Fibroblast of skin of back (primary cell): ENCODE results near the gene CFAP161.
"Not testable (repeated sequence)": the region's sequence is repeated elsewhere in the genome, so short reads cannot be mapped to it uniquely, and the experiment has no call there.

Experiments
- DNase-seq: peaks from one replicate; pipeline ENCODE4 v3.0.0-alpha.2; 2013

CFAP161 gene

GRCh38 chr15:81108427-81108826 is 25.6 kb upstream of the CFAP161 start:
- DNase-seq, result no peak

DNA sequence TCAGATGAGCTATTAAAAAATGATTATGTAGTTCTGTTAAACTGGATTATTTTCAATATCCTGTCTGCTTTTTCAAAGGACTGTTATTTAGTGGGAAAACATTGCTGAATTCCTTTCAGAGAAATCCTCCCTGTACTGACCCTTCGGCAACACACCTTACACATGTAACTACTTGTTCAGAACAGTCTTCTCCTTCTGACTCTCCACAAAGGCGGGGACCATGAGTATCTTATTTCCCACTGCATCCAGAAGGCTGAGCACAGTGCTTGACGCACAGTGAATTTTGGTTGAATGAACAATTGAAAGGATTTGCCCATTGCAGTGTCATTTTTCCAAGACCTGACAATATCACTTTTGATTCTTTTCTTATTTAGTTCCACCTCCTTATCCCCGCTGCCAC is 23.1 kb upstream of the CFAP161 start:
- DNase-seq, result no peak

DNA sequence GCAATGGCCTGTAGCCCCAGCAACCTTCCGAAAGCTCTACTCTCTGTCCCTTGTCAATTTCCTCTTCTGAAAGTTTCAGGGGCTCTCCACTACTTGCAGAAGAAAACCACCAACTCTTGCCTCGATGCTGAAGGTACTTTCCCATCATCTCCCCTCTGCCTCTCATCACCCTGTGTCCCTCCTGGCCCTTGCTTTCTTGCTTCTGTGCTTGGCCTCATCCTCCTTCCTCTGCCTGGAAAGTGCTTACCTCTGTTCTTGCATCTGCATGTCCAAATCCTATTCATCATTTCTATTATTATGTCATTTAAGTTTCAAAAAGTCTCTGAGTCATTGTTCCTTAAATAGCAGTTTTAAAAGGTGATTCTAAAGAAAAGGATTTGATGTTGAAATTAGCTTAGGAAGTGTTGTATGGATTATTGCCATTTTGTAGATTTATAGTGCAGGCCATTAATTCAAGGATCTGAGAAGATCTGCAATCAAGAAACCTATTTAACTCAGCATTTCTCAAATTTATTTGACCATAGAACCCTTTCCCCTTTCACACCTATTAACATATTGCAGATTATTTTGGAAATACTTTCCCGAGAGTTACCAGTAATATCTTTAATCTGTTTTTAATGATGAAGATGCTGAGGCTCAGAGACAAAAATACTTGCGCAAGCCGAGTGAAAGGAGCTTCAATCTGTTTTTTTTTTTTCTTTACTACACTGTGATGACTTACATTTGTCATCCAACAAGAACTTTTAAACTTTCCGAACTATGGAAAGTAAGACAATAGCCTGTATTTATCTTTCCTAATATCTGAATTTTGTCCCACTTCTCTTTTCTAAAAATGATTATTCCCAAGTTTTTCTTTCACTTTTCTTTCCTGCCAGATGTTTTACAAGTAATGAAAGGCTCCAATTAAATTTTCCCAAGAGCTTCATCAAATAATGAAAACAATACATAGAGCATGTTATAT is 22.3 kb upstream of the CFAP161 start:
- no peak for DNase-seq

DNA sequence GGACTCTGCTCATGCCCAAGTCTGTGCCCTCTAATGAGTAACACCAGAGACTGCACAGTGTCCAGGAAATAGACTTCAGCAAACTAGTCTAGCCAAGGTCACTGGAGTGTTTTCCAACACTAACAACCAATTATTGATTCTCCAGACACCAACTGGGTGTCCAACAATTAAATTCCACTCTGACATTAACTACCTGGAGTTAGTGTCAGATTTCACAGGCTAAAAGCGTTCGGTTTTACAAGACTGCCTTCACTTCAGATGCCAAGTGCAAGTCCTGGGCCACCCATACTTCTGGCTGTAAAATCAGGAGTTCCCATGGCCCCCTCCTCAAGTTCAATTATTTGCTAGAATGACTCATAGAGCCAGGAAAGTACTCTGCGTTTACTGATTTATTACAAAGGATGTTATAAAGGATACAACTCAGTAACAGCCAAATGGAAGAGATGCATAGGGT is 20.8 kb upstream of the CFAP161 start:
- no peak for DNase-seq

DNA sequence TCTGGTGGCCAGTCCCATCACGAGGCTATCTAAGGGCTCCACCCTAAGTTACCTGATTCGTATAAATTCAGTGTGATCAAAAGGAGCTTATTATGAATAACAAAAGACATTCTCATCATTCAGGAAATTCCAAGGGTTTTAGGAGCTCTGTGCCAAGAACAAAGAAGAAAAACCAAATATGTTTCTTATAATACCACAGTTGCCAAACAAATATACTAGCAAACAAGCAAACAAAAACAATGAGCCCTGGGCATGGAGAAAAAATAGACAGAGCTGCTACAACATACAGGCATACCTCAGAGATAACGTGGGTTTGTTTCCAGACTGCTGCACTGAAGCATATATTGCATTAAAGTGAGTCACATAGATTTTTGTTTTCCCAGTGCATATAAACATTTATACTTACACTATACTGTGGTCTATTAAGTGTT is 20.2 kb upstream of the CFAP161 start:
- peak; percentile 78 for DNase-seq

DNA sequence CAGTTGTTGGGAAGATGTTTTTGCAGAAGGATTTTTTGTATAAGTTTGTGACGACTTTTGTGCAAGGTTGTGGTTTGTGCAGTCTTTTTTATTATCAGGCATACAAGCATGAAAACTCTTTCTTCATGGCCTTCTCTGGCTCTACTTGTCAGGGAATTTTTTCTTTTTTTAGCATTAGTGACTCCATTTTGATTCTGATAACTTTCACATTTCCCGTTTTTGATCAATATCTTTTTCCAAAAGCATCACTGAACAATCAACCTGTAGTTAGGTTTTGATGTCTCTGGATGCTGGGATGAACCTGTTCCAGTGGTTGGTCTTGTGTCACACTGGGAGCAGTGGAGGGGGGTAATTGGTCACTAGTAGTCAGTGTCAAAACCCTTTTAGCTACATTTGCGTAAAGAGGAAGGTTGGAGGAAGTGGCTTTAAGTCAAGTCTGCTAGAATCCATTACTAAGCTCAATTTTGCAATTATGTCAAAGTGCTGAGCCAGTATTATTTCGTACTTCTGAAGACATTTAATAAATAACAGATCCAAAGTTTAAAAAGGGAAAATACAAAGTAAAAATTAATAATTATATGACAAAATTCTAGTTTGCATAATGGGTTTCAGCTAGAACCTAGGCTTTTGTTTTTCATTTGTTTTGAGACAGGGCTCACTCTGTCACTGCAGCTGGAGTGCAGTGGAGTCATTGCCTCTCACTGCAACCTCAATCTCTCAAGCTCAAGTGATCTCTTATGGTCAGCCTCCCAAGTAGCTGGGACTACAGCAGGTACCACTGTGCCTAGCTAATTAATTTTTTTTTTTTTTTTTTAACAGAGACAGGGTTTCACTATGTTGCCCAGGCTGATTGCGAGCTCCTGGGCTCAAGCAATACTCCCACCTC is 18.8 kb upstream of the CFAP161 start:
- no peak for DNase-seq

DNA sequence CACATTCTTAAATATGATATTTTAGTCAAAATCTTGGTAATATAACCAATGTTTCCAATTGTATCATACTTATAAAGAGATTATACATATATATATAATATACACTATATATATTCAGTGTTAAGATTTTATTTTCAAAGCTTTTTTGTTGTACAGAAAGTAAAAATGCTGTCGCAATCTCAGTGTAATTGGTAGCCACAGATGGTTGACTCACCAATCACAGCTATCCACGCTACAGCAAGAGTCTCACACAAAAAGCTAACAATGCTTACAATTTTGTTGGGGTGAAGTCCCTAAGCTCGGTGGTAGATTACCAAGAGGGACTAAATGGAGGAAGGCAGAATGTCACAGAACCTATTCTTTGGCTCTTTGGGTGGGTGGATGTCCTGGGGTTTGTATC is 16.9 kb upstream of the CFAP161 start:
- peak; percentile 35 for DNase-seq

GRCh38 chr15:81117581-81117980 is 16.5 kb upstream of the CFAP161 start:
- no peak for DNase-seq

GRCh38 chr15:81118361-81118760 is 15.7 kb upstream of the CFAP161 start:
- DNase-seq, result no peak

DNA sequence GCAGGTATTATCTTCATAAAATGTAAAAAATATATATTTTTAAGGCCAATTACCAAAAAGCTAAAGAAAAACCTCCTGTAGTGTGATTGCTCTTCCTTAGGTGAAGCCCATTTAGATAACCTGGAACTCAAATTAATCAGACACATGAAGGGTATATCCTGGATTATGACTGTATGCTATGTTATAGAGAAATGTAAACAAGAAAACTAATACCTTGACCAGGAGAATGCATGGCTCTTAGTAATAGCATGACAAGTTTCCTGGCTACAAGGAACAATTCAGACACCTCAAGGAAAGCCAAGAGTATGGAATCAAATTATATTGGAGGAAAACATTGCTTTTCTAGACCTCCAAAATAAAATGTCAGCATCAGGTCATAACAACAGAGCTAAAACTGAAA is 14.0 kb upstream of the CFAP161 start:
- no peak for DNase-seq

- DNase-seq, result no peak
Observed at GRCh38 chr15:81126892-81127291, 7.2 kb upstream of the CFAP161 start.

- not testable (repeated sequence) for DNase-seq
Observed at GRCh38 chr15:81141478-81141877, 7.4 kb downstream of the CFAP161 start.

- DNase-seq, result no peak
Observed at GRCh38 chr15:81146006-81146405, 11.9 kb downstream of the CFAP161 start.

DNA sequence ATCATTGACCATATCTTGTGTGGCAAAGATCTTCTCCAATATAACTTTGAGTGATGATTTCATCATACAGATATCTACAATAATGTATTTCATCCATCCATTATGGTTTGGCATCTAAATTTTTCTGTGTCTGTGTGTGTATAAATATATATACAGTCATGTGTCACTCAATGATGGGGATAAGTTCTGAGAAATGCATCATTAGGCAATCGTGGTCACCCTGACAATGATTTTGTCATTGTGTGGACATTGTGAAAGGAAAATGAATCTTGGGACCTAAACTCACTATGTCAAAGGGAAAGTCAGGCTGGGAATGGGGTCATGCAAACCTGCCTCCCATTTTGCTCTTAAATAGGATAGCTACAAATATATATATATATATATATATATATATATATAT is 12.4 kb downstream of the CFAP161 start:
- DNase-seq, result no peak

DNA sequence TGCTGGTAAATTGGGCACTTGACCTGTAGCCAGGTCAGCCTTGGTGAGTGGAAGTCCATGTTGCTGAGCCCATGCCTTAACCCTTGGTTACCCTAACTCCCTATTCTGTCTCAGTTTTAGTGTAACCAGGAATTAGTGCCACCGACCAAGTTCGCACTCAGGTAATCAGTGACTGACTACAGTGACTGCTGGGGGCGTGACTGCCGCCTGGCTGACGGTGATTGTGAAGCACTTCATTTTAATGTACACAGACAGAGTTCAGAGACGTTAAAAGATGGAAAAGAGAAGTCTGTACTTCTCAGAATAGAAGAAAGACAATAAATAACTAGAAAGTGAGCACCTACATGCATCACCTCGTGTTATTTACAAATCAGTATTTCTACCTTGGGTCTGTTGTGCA is 17.3 kb downstream of the CFAP161 start:
- DNase-seq, result no peak

GRCh38 chr15:81152339-81152738 is 18.3 kb downstream of the CFAP161 start:
- no peak for DNase-seq

DNA sequence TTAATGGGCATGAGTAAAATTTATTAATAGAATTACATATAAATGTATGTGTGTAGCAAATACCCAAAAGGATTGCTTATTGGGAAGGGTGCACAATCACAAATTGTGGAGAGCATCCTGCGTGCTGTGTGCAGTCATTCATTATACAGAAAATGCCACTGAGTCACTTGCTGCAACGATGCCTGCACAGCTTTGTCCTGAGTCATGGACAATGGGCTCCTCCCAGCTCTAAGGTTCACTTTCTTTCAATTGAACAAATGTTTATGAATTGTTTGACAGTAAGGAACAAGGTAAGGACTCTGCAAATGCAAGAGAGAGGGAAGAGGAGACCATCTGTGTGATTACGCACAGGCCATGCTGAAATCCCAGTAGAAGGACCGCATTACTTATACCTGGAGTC is 18.7 kb downstream of the CFAP161 start:
- no peak for DNase-seq

GRCh38 chr15:81155375-81156218 is 21.5 kb downstream of the CFAP161 start:
- peak; percentile 46 for DNase-seq

DNA sequence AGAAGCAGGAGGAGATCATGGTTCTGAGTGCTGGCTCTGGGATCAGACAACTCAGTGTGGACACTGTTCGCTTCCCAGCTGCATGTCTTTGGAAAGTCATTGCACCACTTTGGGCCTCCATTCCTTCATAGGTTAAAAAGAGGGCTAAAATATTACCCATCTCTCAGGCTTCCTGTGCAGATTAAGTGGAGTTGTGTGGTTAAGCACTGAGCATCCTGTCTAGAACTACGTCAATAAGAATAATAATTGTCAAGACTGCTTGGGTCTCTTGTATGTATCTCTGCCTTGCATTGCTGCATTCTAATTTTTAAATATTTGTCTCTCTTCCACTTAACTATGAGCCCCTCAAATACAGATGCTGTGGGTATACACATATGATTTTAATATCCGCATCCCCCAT is 22.3 kb downstream of the CFAP161 start:
- DNase-seq, result no peak

GRCh38 chr15:81157195-81157938 is 23.3 kb downstream of the CFAP161 start:
- peak; percentile 12 for DNase-seq

DNA sequence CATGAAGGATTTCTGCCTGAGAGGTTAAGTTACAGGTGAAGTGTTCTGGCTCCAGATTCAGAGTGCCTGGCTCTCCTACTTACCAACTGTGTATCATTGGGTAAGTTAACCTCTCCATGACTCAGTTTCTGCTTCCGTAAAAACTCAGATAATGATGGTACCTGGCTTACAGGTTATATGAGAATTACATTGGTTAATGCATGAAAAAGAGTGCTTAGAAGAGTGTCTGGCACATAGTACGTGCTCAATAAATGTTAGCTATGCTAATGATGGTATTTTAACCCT is 23.8 kb downstream of the CFAP161 start:
- DNase-seq, result no peak

- DNase-seq, result not testable (repeated sequence)
Observed at GRCh38 chr15:81158561-81158960, 24.5 kb downstream of the CFAP161 start.
